GM12878 (cell line): ENCODE data around the gene CCNI. TPM values are rescaled to one million over a fixed set of nuclear protein-coding genes. Genes with fewer than 3 reads are reported as not detected.
A peak's percentile ranks its signal among the peaks of the same experiment; 100 is the strongest.

Experiments
- ATF7 ChIP-seq: fragments of 450-650 bp; IDR thresholded peaks from 2 replicates; pipeline ENCODE4 v1.6.1; 2016; ENCODE audit warnings: low read depth, mild to moderate bottlenecking
- CHD1 ChIP-seq: IDR thresholded peaks from 2 replicates; pipeline ENCODE4 v1.6.1; 2012; ENCODE audit warnings: low read depth, low read length, improper control_type of control experiment
- CHD2 ChIP-seq: IDR thresholded peaks from 2 replicates; pipeline ENCODE4 v1.6.1; 2011; ENCODE audit warnings: low read depth, low read length, improper control_type of control experiment, borderline replicate concordance
- EGR1 ChIP-seq, 2 experiments: IDR thresholded peaks; 1 replicate in 1 of 2; 2 replicates in 1 of 2; pipeline ENCODE4 v1.6.1; 2011 to 2012; ENCODE audit warnings: low read depth in 2 of 2, low read length in 2 of 2, borderline replicate concordance in 1 of 2, mild to moderate bottlenecking in 1 of 2, moderate library complexity in 1 of 2
- HDGF ChIP-seq: fragments of 450-650 bp; IDR thresholded peaks from 2 replicates; pipeline ENCODE4 v1.6.1; 2016; ENCODE audit warnings: antibody characterized with exemption
- JUND ChIP-seq: IDR thresholded peaks from 2 replicates; pipeline ENCODE4 v1.6.1; 2012; ENCODE audit warnings: low read depth, mild to moderate bottlenecking, low read length, improper control_type of control experiment, moderate library complexity
- MTA3 ChIP-seq: IDR thresholded peaks from 2 replicates; pipeline ENCODE4 v1.6.1; 2012; ENCODE audit warnings: low read length, inconsistent platforms, borderline replicate concordance
- MXI1 ChIP-seq: fragments of 150-350 bp; IDR thresholded peaks from 2 replicates; pipeline ENCODE4 v1.6.1; 2011; ENCODE audit warnings: low read depth, mild to moderate bottlenecking, inconsistent platforms, low read length, improper control_type of control experiment
- NFIC ChIP-seq: IDR thresholded peaks from 2 replicates; pipeline ENCODE4 v1.6.1; 2012; ENCODE audit warnings: low read depth, mild to moderate bottlenecking, inconsistent platforms, low read length, moderate library complexity
- PKNOX1 ChIP-seq: fragments of 450-650 bp; IDR thresholded peaks from 2 replicates; pipeline ENCODE4 v1.6.1; 2016; ENCODE audit warnings: mild to moderate bottlenecking
- PRDM15 ChIP-seq: fragments of 450-650 bp; formaldehyde crosslinking; IDR thresholded peaks from 2 replicates; pipeline ENCODE4 v1.4.0; 2020; ENCODE audit warnings: mild to moderate bottlenecking, moderate library complexity
- RB1 ChIP-seq: fragments of 450-650 bp; formaldehyde crosslinking; IDR thresholded peaks from 2 replicates; pipeline ENCODE4 v1.6.1; 2017; ENCODE audit warnings: mild to moderate bottlenecking, borderline replicate concordance
- SP1 ChIP-seq: IDR thresholded peaks from one replicate; pipeline ENCODE4 v1.6.1; 2011; ENCODE audit warnings: low read depth, low read length
- ZNF217 ChIP-seq: fragments of 450-650 bp; IDR thresholded peaks from 2 replicates; pipeline ENCODE4 v1.6.1; 2017; ENCODE audit warnings: antibody characterized with exemption, mild to moderate bottlenecking
- polyA plus RNA-seq, 11 experiments: library from polyadenylated mRNA; depleted of rRNA in 4 of 11; unstranded in 6 of 11; stranded (reverse) in 5 of 11; fragments of >200 nt; fragmentation: Nextera tagmentation in 4 of 11; fragmentation: Illumina TruSeq in 1 of 11; extraction: Ambion mirVana in 4 of 11; extraction: Trizol in 1 of 11; gene quantifications; 1 replicate in 1 of 11; 2 replicates in 10 of 11; pipeline versions ENCODE4 v1.2.1 to v1.2.3, GENCODE V29; 2011 to 2016; ENCODE audit warnings: inconsistent platforms in 2 of 11, missing spikeins in 2 of 11, low read depth in 1 of 11
- total RNA-seq, 4 experiments: library from RNA; depleted of rRNA in 3 of 4; stranded (reverse); fragments of >200 nt in 3 of 4; fragmentation: Illumina TruSeq in 1 of 4; extraction: Trizol in 1 of 4; gene quantifications; 2 replicates each; pipeline versions ENCODE4 v1.2.1 to v1.2.3, GENCODE V29; 2013 to 2021
- TF ChIP-seq, protein P1 (sequence below): fragments of 450-650 bp; formaldehyde crosslinking; IDR thresholded peaks from 2 replicates; pipeline ENCODE4 v1.4.0; 2022; ENCODE audit warnings: mild to moderate bottlenecking, moderate library complexity
- TF ChIP-seq, protein P2 (sequence below): fragments of 450-650 bp; IDR thresholded peaks from 2 replicates; pipeline ENCODE4 v1.6.1; 2017; ENCODE audit warnings: mild to moderate bottlenecking, moderate library complexity

CCNI gene
- total and polyA plus RNA-seq, 10 of the 15 experiments (the other 5 are each of a cell fraction or from before 2014, with no cell fraction given), result 70.6 to 178 (median 105) TPM

- TF ChIP-seq MTA3 (no peak), PRDM15 (CRISPR knock-in tag) (no peak), ATF7 (no peak), MXI1 (peak; percentile 62), CHD2 (no peak), RB1 (no peak; the same call in 1 of the 2 replicates), SP1 (no peak), ZNF217 (no peak), EGR1 (IDR thresholded peaks at IDR 0.05; ENCODE audit: borderline replicate concordance in 1 of 2, low read depth in 2 of 2, low read length in 2 of 2) (peak in 1 of 2 experiments; percentile 76; a peak in 2 of 3 replicates), PKNOX1 (no peak), JUND (peak; percentile 5; the same call in 1 of the 2 replicates), CHD1 (no peak), NFIC (no peak), HDGF (no peak)
- TF ChIP-seq, protein P1, sequence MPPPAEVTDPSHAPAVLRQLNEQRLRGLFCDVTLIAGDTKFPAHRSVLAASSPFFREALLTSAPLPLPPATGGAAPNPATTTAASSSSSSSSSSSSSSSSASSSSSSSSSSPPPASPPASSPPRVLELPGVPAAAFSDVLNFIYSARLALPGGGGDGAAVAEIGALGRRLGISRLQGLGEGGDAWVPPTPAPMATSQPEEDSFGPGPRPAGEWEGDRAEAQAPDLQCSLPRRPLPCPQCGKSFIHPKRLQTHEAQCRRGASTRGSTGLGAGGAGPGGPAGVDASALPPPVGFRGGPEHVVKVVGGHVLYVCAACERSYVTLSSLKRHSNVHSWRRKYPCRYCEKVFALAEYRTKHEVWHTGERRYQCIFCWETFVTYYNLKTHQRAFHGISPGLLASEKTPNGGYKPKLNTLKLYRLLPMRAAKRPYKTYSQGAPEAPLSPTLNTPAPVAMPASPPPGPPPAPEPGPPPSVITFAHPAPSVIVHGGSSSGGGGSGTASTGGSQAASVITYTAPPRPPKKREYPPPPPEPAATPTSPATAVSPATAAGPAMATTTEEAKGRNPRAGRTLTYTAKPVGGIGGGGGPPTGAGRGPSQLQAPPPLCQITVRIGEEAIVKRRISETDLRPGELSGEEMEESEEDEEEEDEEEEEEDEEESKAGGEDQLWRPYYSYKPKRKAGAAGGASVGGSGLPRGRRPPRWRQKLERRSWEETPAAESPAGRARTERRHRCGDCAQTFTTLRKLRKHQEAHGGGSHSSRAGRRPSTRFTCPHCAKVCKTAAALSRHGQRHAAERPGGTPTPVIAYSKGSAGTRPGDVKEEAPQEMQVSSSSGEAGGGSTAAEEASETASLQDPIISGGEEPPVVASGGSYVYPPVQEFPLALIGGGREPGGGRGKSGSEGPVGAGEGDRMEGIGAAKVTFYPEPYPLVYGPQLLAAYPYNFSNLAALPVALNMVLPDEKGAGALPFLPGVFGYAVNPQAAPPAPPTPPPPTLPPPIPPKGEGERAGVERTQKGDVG (CRISPR knock-in tag), result no peak
- TF ChIP-seq, protein P2, sequence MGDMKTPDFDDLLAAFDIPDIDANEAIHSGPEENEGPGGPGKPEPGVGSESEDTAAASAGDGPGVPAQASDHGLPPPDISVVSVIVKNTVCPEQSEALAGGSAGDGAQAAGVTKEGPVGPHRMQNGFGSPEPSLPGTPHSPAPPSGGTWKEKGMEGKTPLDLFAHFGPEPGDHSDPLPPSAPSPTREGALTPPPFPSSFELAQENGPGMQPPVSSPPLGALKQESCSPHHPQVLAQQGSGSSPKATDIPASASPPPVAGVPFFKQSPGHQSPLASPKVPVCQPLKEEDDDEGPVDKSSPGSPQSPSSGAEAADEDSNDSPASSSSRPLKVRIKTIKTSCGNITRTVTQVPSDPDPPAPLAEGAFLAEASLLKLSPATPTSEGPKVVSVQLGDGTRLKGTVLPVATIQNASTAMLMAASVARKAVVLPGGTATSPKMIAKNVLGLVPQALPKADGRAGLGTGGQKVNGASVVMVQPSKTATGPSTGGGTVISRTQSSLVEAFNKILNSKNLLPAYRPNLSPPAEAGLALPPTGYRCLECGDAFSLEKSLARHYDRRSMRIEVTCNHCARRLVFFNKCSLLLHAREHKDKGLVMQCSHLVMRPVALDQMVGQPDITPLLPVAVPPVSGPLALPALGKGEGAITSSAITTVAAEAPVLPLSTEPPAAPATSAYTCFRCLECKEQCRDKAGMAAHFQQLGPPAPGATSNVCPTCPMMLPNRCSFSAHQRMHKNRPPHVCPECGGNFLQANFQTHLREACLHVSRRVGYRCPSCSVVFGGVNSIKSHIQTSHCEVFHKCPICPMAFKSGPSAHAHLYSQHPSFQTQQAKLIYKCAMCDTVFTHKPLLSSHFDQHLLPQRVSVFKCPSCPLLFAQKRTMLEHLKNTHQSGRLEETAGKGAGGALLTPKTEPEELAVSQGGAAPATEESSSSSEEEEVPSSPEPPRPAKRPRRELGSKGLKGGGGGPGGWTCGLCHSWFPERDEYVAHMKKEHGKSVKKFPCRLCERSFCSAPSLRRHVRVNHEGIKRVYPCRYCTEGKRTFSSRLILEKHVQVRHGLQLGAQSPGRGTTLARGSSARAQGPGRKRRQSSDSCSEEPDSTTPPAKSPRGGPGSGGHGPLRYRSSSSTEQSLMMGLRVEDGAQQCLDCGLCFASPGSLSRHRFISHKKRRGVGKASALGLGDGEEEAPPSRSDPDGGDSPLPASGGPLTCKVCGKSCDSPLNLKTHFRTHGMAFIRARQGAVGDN, result 0 out of 2 replicates have a peak, but pooled peaks have one; percentile 8
These were observed 571 bp downstream of the CCNI start (continued) for GRCh38 chr4:77074981-77075855.
